ENCODE results near the gene F7. TPM values are rescaled to one million over a fixed set of nuclear protein-coding genes. Genes with fewer than 3 reads are reported as not detected.
A peak's percentile ranks its signal among the peaks of the same experiment; 100 is the strongest.
"Not testable (repeated sequence)": the region's sequence is repeated elsewhere in the genome, so short reads cannot be mapped to it uniquely, and the experiment has no call there.

Gene F7
- total RNA-seq, 1 donor from 2014 or later = 0.06 TPM

DNA sequence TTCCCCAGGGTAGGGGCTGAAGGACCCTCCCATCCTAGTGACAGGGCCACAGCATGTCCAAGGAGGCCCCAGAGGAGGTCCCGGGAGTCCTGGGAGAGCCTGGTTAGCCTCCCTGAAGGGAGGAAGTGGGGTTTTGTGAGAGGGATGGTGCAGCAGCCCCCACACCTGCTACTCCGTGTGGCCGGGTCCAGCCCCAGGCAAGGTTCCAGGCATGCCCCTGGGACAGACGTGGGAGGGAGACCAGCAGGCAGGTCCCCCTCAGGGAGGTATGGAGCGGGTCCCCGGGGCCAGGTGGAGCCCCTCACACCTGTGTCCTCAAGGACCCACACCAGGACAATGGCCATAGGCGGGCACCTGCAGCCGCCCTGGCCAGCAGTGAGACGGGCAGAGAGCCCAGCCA, 1.9 kb upstream of the F7 start:
- DNase-seq (ENCODE audit: low read depth) = no peak
- no peak overlapping the region for H3K4me3 ChIP-seq (ENCODE audit: low read depth, low read length)
- TF ChIP-seq, protein P1, sequence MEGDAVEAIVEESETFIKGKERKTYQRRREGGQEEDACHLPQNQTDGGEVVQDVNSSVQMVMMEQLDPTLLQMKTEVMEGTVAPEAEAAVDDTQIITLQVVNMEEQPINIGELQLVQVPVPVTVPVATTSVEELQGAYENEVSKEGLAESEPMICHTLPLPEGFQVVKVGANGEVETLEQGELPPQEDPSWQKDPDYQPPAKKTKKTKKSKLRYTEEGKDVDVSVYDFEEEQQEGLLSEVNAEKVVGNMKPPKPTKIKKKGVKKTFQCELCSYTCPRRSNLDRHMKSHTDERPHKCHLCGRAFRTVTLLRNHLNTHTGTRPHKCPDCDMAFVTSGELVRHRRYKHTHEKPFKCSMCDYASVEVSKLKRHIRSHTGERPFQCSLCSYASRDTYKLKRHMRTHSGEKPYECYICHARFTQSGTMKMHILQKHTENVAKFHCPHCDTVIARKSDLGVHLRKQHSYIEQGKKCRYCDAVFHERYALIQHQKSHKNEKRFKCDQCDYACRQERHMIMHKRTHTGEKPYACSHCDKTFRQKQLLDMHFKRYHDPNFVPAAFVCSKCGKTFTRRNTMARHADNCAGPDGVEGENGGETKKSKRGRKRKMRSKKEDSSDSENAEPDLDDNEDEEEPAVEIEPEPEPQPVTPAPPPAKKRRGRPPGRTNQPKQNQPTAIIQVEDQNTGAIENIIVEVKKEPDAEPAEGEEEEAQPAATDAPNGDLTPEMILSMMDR (conservative IDR thresholded peaks at IDR 0.05; ENCODE audit: low read depth, low read length) = no peak

DNA sequence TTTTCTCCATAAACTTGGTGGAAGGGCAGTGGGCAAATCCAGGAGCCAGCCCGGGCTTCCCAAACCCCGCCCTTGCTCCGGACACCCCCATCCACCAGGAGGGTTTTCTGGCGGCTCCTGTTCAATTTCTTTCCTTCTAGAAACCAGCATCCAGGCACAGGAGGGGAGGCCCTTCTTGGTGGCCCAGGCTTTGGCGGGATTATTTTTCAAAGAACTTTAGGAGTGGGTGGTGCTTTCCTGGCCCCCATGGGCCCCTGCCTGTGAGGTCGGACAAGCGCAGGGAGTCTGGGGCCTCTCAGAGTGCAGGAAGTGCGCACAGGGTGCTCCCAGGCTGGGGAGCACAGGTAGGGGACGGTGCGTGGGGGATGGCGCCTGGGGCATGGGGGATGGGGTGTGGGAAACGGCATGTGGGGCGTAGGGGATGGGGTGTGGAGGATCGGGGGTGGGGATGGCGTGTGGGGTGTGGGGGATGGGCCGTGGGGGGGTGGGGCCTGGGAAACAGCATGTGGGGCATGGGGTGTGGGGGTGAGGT, 396 bp downstream of the F7 start:
- no peak overlapping the region for H3K4me3 ChIP-seq (ENCODE audit: low read depth, low read length)
- TF ChIP-seq, protein P1 (conservative IDR thresholded peaks at IDR 0.05; ENCODE audit: low read depth, low read length) = no peak
- no peak for DNase-seq (ENCODE audit: low read depth)

DNA sequence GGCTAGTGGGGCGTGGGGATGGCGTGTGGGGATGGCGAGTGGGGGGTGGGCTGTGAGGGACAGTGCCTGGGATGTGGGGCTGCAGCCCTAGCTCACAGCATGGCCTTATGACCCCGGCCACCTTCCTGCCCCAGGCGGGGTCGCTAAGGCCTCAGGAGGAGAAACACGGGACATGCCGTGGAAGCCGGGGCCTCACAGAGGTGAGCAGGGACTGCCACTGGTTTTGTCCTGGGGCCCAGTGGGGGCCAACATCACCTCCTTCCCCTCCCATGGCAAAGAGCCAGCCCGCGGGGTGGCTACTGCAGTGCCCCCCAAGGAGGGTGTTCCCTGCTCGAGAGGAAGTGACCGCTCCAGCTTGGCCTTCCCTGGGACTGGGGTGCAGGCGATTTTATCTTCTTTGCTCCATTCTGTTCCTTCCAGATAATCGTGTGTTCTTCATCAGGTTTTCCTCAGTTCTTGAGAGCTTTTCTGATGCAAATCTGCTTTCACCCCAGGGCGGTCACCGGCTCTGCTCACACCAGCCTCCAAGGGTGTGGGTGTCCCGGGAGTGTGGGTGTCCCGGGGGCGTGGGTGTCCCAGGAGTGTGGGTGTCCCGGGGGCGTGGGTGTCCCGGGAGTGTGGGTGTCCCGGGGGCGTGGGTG, 1.2 kb downstream of the F7 start:
- H3K4me3 ChIP-seq (ENCODE audit: low read depth, low read length) = no peak overlapping the region
- no peak for DNase-seq (ENCODE audit: low read depth)
- TF ChIP-seq, protein P1 (conservative IDR thresholded peaks at IDR 0.05; ENCODE audit: low read depth, low read length) = no peak

DNA sequence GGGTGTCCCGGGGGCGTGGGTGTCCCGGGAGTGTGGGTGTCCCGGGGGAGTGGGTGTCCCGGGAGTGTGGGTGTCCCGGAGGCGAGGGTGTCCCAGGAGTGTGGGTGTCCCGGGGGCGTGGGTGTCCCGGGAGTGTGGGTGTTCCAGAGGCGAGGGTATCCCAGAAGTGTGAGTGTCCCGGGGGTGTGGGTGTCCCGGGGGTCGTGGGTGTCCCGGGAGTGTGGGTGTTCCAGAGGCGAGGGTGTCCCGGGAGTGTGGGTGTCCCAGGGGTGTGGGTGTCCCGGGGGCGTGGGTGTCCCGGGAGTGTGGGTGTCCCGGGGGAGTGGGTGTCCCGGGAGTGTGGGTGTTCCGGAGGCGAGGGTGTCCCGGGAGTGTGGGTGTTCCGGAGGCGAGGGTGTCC, 2.9 kb downstream of the F7 start:
- DNase-seq (ENCODE audit: low read depth); H3K4me3 ChIP-seq (ENCODE audit: low read depth, low read length): not testable (repeated sequence)

DNA sequence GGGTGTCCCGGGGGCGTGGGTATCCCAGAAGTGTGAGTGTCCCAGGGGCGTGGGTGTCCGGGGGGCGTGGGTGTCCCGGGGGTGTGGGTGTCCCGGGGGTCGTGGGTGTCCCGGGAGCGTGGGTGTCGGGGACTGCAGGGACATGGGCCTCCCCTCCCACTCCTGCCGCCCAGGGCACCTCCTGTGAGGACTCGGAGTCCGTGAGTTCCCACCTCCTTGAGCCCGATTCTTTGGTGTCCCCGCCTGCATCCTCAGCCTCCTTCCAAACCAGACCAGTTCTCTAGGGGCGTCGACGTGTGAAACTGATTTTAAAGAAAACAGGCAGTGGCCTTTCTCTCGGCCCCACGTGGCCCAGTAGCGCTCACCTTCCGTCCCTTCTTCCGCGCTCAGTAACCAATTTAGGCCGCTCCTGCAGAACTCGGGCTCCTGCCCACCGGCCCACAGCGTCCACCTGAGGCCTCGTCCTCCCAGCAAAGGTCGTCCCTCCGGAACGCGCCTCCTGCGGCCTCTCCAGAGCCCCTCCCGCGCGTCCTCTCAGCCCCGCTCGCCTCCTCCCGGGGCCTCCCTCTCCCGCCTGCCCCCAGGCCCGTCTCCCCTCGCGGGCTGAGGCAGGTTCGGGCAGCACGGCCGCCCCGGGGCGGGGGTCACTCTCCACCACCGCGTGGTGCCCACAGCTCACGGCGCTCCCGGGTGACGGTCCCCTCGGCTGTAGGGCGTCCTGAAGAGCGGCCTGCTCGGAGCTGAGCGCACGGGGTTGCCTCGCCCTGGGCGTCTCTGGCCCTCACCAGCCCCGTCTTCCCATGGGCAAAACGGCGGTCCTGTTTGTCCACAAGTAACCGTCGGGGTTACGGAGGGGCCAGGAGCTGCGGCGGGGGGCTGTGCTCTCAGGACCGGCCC, 3.8 kb downstream of the F7 start:
- TF ChIP-seq, protein P1 (conservative IDR thresholded peaks at IDR 0.05; ENCODE audit: low read depth, low read length) = no peak
- H3K4me3 ChIP-seq (ENCODE audit: low read depth, low read length) = no peak overlapping the region
- DNase-seq (ENCODE audit: low read depth) = no peak

DNA sequence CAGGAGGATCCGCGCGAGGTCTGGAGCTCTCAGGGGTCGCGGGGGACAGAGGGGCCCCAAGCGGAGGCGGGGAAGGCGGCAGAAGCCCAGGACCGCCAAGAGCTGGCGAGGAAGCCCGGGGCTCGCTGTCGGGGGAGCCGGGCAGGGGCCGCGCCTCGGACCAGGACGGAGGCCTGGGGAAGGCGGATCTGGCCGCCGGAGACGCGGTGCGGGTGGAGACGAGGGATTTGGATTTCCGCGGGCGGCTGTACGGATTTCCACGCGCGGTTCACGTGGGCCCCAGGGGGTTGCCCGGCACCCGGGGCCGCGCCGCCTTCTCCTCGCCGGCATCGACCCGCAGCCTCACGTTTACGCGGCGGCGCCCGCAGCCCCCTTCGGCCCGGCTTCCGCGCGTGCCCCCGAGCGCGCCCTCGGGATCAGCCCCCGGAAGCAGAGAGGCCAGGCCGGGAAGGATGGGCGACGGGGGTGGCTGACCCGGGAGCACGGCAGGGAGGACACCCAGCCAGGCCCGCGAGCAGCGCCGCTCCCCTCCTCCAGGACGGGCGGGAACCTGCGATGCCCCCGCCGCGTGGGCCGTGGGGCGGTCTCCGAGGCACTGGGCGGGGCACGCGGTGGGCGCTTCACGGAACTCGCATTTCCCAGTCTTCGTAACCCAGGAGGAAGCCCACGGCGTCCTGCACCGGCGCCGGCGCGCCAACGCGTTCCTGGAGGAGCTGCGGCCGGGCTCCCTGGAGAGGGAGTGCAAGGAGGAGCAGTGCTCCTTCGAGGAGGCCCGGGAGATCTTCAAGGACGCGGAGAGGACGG, 4.7 kb downstream of the F7 start:
- TF ChIP-seq, protein P1 (conservative IDR thresholded peaks at IDR 0.05; ENCODE audit: low read depth, low read length) = no peak
- H3K4me3 ChIP-seq (ENCODE audit: low read depth, low read length) = peak overlapping the region; percentile 4
- DNase-seq (ENCODE audit: low read depth) = no peak

DNA sequence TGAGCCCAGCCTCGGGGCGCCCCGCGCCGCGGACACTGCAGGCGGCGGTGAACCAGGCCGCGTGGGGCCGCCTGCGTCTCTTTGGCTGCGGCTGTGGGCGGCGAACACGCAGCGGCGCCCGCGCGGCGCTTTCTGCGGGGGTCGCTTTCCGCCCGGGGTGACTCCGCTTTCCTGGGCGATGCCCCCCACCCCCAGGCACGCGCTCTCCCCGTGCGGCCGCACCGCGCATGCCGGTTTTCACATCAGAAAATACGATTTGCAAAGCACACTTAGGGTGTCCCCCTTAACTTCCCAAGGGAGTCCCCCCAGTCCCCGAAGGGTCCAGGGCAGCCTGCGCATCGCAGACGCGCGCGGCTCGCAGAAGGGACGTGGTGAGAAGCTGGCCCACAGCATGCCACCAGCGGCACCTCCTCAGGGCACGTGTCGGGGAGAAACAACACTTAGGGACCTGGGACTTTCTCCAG, 5.3 kb downstream of the F7 start:
- H3K4me3 ChIP-seq (ENCODE audit: low read depth, low read length) = no peak overlapping the region
- TF ChIP-seq, protein P1 (conservative IDR thresholded peaks at IDR 0.05; ENCODE audit: low read depth, low read length) = no peak

DNA sequence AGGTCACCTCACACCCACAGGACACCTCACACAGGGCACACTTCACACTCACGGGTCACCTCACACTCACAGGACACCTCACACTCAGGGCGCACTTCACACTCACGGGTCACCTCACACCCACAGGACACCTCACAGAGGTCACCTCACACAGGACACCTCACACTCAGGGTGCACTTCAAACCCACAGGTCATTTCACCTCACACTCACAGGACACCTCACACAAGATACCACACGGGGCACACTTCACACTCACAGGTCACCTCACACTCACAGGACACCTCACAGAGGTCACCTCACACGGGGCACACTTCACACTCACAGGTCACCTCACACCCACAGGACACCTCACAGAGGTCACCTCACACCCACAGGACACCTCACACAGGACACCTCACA, 6.2 kb downstream of the F7 start:
- DNase-seq (ENCODE audit: low read depth); H3K4me3 ChIP-seq (ENCODE audit: low read depth, low read length): not testable (repeated sequence)

More for the DNA sequence above, 5.3 kb downstream of the F7 start:
- DNase-seq (ENCODE audit: low read depth) = no peak

DNA sequence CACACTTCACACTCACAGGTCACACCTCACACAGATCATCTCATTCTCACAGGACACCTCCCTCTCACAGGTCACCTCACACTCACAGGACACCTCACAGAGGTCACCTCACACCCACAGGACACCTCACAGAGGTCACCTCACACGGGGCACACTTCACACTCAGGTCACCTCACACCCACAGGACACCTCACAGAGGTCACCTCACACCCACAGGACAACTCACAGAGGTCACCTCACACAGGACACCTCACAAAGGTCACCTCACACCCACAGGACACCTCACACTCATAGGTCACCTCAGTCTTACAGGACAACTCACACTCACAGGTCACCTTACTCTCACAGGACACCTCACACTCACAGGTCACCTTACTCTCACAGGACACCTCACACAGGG, 6.9 kb downstream of the F7 start:
- not testable (repeated sequence) for H3K4me3 ChIP-seq (ENCODE audit: low read depth, low read length); DNase-seq (ENCODE audit: low read depth)
